B cell (primary cell): ENCODE data around the gene GDF7.

Experiments used
- CTCF ChIP-seq: fragments of 200-600 bp; IDR thresholded peaks from one replicate; pipeline ENCODE4 v1.8.0; 2022; ENCODE audit warnings: antibody characterized with exemption, mild to moderate bottlenecking
- EZH2 ChIP-seq: IDR thresholded peaks from 2 replicates; pipeline ENCODE4 v1.6.1; 2012; ENCODE audit warnings: borderline replicate concordance, low read depth, mild to moderate bottlenecking, moderate library complexity, low read length; ENCODE audit not compliant: insufficient read depth, poor library complexity, severe bottlenecking

- no peak for TF ChIP-seq CTCF
- no peak for TF ChIP-seq EZH2
Observed at GRCh38 chr2:20687260-20687832, 20.4 kb downstream of the GDF7 start.
